DOHH2 (cell line): ENCODE results near the gene ROR1.

Source experiments
- H3F3A ChIP-seq: fragments of 200-600 bp; sonication (generic), shearing (Covaris generic); 2 replicates; pipeline ENCODE4 v1.6.0; 2016; ENCODE audit warnings: antibody characterized with exemption, mild to moderate bottlenecking; ENCODE audit not compliant: control insufficient read depth, insufficient read depth
- H3K27ac ChIP-seq: fragments of 200-600 bp; sonication (generic); 2 replicates; pipeline ENCODE4 v1.5.1; 2014; ENCODE audit warnings: low read depth, mild to moderate bottlenecking, low read length, moderate library complexity
- H3K27me3 ChIP-seq: fragments of 200-600 bp; sonication (generic); 2 replicates; pipeline ENCODE4 v1.6.1; 2014; ENCODE audit warnings: mild to moderate bottlenecking, low read length, mixed read lengths; ENCODE audit not compliant: control insufficient read depth
- H3K36me3 ChIP-seq: fragments of 200-600 bp; sonication (generic); 2 replicates; pipeline ENCODE4 v1.6.1; 2014; ENCODE audit warnings: mild to moderate bottlenecking, low read length, moderate library complexity, mixed read lengths; ENCODE audit not compliant: control insufficient read depth
- H3K4me1 ChIP-seq: fragments of 200-600 bp; sonication (generic); 2 replicates; pipeline ENCODE4 v1.6.1; 2014; ENCODE audit warnings: mild to moderate bottlenecking, low read length, mixed read lengths; ENCODE audit not compliant: control insufficient read depth
- H3K4me2 ChIP-seq: fragments of 200-600 bp; sonication (generic); 2 replicates; pipeline ENCODE4 v1.6.0; 2014; ENCODE audit warnings: mild to moderate bottlenecking, low read length, moderate library complexity
- H3K4me3 ChIP-seq: fragments of 200-600 bp; sonication (generic); 2 replicates; pipeline ENCODE4 v1.5.1; 2014; ENCODE audit warnings: mild to moderate bottlenecking, low read length, mixed read lengths
- H3K79me2 ChIP-seq: fragments of 200-600 bp; sonication (generic); 2 replicates; pipeline ENCODE4 v1.6.1; 2014; ENCODE audit warnings: mild to moderate bottlenecking, low read length, mixed read lengths; ENCODE audit not compliant: control insufficient read depth
- H3K9me2 ChIP-seq: fragments of 200-600 bp; sonication (generic); replicated peaks from 2 replicates; pipeline ENCODE4 v1.6.1; 2014; ENCODE audit warnings: mild to moderate bottlenecking, low read length, mixed read lengths; ENCODE audit not compliant: control insufficient read depth
- H3K9me3 ChIP-seq: fragments of 200-600 bp; sonication (generic); 2 replicates; pipeline ENCODE4 v1.6.1; 2014; ENCODE audit warnings: antibody characterized with exemption, low read length, mixed read lengths; ENCODE audit not compliant: control insufficient read depth, insufficient read depth
- H4K20me1 ChIP-seq: fragments of 200-600 bp; sonication (generic); 2 replicates; pipeline ENCODE4 v1.6.0; 2014; ENCODE audit warnings: low read depth, mild to moderate bottlenecking, antibody characterized with exemption, low read length, moderate library complexity; ENCODE audit not compliant: control insufficient read depth, insufficient read depth
- EZH2phosphoT487 ChIP-seq: fragments of 200-600 bp; sonication (generic); IDR thresholded peaks from 2 replicates; pipeline ENCODE4 v1.6.1; 2017; ENCODE audit warnings: borderline replicate concordance, mild to moderate bottlenecking, antibody characterized with exemption, low read length, moderate library complexity, mixed read lengths
- TF ChIP-seq, protein P1 (sequence below): fragments of 200-600 bp; sonication (generic); IDR thresholded peaks from one replicate; pipeline ENCODE4 v1.5.1; 2014; ENCODE audit warnings: antibody characterized with exemption, mild to moderate bottlenecking, low read depth, low read length; ENCODE audit not compliant: poor library complexity, severe bottlenecking

ROR1 gene

DNA sequence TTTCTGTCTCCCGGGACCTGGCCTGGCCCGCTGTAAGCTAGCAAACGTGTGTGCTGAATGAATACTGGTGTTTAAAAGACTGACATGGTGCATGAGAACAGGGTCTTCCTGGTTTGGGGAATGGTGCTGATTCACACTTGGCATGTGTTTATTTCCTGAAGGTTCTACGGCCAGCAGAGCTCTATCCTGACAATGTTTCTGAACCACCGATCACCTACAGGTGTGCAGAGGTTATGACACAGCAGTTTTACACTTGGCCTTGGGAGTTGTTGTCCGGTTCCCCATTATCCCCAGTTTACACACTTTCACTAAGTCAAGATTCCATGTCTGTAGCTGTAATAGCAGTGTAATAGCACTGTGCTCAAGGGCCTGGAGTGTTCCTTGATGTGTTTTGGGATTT is 127.3 kb downstream of the ROR1 start:
- Histone ChIP-seq H3K27ac (no peak overlapping the region), H3K79me2 (no peaks in the 10 kb centered on the region), H3K27me3 (no peaks in the 10 kb centered on the region; the same call in 1 of the 2 replicates), H3K4me2 (no peak overlapping the region), H3K4me3 (no peak overlapping the region), H3K9me3 (no peaks in the 10 kb centered on the region), H3K9me2 (no peaks in the 10 kb centered on the region), H3K36me3 (no peaks in the 10 kb centered on the region), H4K20me1 (no peaks in the 10 kb centered on the region), H3F3A (no peaks in the 10 kb centered on the region), H3K4me1 (peaks cover 10% of the 10 kb centered on the region)
- TF ChIP-seq, protein P1, sequence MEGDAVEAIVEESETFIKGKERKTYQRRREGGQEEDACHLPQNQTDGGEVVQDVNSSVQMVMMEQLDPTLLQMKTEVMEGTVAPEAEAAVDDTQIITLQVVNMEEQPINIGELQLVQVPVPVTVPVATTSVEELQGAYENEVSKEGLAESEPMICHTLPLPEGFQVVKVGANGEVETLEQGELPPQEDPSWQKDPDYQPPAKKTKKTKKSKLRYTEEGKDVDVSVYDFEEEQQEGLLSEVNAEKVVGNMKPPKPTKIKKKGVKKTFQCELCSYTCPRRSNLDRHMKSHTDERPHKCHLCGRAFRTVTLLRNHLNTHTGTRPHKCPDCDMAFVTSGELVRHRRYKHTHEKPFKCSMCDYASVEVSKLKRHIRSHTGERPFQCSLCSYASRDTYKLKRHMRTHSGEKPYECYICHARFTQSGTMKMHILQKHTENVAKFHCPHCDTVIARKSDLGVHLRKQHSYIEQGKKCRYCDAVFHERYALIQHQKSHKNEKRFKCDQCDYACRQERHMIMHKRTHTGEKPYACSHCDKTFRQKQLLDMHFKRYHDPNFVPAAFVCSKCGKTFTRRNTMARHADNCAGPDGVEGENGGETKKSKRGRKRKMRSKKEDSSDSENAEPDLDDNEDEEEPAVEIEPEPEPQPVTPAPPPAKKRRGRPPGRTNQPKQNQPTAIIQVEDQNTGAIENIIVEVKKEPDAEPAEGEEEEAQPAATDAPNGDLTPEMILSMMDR: no peak
- TF ChIP-seq EZH2phosphoT487: no peak

DNA sequence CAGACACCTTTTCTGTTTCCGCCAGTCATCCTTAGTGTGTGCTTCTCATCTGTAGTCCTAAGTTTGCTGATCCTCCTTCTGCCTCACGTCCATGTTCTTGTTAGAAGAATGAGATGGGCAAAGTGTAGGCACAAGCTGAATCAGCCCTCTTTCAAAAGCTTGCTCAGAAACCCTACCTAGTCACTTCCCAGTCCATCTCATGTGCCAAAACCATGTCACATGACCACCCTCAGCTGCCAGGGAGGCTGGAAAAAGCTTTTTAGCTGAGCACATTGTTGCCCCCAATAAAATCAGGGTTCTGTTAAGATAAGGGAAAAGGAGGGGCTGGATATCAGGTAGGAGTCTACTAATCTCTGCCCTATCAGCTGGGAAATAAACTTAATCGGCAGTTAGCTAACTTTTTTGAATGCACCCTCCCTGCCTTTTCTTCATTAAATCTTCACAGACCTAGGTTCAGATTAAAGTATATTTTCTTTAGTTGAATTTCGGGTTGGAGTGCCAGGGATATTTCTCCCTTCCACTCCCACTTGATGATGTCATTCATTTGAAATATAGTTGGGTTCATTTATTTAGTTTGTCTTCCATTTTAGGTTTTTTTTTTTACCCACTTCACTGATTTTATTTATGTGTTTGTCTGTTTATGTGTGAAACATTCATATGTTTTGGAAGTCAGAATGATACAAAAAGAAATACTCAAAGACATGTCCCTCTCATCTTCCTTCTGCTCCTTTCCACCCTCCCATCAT is 129.2 kb downstream of the ROR1 start:
- H3K4me3 ChIP-seq: no peak overlapping the region
- H3K4me2 ChIP-seq: no peak overlapping the region
- no peak overlapping the region for H3K27ac ChIP-seq
- H4K20me1 ChIP-seq: no peaks in the 10 kb centered on the region
- no peaks in the 10 kb centered on the region for H3K27me3 ChIP-seq
- H3K36me3 ChIP-seq: no peaks in the 10 kb centered on the region
- H3K4me1 ChIP-seq: peaks cover 10% of the 10 kb centered on the region
- no peaks in the 10 kb centered on the region for H3K9me2 ChIP-seq
- no peaks in the 10 kb centered on the region for H3F3A ChIP-seq
- no peak for TF ChIP-seq EZH2phosphoT487
- TF ChIP-seq, protein P1: no peak
- no peaks in the 10 kb centered on the region for H3K9me3 ChIP-seq
- no peaks in the 10 kb centered on the region for H3K79me2 ChIP-seq

DNA sequence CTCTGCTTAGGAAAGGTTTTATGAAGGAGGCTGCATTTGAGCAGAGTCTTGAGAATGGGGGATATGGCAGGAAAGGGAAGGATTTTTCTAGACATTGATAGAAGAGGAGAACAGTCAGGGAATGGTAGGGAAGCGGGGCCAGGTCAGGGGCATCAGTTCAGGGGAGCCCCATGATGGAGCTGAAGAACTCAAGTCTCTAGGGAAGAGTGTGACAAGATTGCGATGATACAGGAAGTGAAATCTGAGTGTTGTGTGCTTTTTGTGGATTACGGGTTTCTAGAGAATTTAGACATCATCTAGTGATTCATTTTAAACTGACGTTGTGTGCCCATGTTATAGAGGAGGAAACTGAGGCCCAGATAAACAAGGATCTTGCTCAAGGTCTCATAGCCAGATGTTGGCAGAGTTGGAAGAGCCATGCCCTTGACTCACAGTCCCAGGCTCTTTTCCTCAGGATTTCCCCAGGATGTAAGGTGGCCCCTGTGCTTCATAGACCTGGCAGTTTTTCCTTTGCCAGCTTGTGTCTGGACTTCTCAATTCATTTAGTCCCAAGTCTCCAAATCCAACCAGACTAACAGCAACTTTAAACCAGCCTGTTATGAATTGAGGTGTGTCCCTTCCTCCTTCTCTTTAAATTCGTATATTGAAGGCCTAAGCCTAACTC is 130.3 kb downstream of the ROR1 start:
- H4K20me1 ChIP-seq: no peaks in the 10 kb centered on the region
- no peak overlapping the region for H3K27ac ChIP-seq
- 0 out of 2 replicates have a peak overlapping the region, but pooled peaks have one; percentile 10 for H3K4me2 ChIP-seq
- H3K79me2 ChIP-seq: no peaks in the 10 kb centered on the region
- no peaks in the 10 kb centered on the region for H3K36me3 ChIP-seq
- no peaks in the 10 kb centered on the region for H3F3A ChIP-seq
- no peak for TF ChIP-seq EZH2phosphoT487
- TF ChIP-seq, protein P1: no peak
- no peak overlapping the region for H3K4me3 ChIP-seq
- H3K4me1 ChIP-seq: peaks cover 10% of the 10 kb centered on the region
- no peaks in the 10 kb centered on the region for H3K9me3 ChIP-seq
- H3K9me2 ChIP-seq: no peaks in the 10 kb centered on the region
- H3K27me3 ChIP-seq: no peaks in the 10 kb centered on the region
